ENCODE data around the gene PDE4B. TPM values are rescaled to one million over a fixed set of nuclear protein-coding genes. Genes with fewer than 3 reads are reported as not detected.

The PDE4B gene
- total and polyA plus RNA-seq, 2 of the 13 experiments (the other 11 are each of a cell fraction or from before 2014, with no cell fraction given), result not detected

GRCh38 chr1:66138613-66139012 is 345.9 kb downstream of the PDE4B start:
- no peak for TF ChIP-seq RCOR2 (CRISPR knock-in tag; IDR thresholded peaks at IDR 0.05)
- no peak for TF ChIP-seq PBX3 (CRISPR knock-in tag; IDR thresholded peaks at IDR 0.05; ENCODE audit: borderline replicate concordance)
- TF ChIP-seq SMAD3 (CRISPR knock-in tag; IDR thresholded peaks at IDR 0.05), result no peak
- no peak for TF ChIP-seq KMT2A (CRISPR knock-in tag; IDR thresholded peaks at IDR 0.05)
- Histone ChIP-seq H3K36me3 (replicated peaks in 1 of 2; ENCODE audit: control insufficient read depth in 1 of 2, insufficient read depth in 2 of 2, low read length in 2 of 2) (no peaks in the 10 kb centered on the region), H2AFZ (ENCODE audit: low read length) (no peak overlapping the region), H3K9me3 (ENCODE audit: low read length) (peaks cover 29% of the 10 kb centered on the region; the same call in 1 of the 2 replicates), H3K4me1 (ENCODE audit: insufficient read depth, low read length) (no peaks in the 10 kb centered on the region), H3K4me2 (ENCODE audit: low read depth, low read length) (no peak overlapping the region), H3K27me3 (ENCODE audit: control insufficient read depth in 1 of 2, insufficient read depth in 2 of 2, low read length in 2 of 2) (no peaks in the 10 kb centered on the region), H3K9ac (ENCODE audit: insufficient read depth, low read depth, low read length) (no peak overlapping the region), H4K20me1 (ENCODE audit: insufficient read depth, low read length) (no peaks in the 10 kb centered on the region), H3K79me2 (ENCODE audit: insufficient read depth, low read length) (no peaks in the 10 kb centered on the region), H3K27ac (ENCODE audit: extremely low read length, insufficient read depth, low read length) (no peak overlapping the region), H3K4me3 (replicated peaks in 1 of 3; ENCODE audit: insufficient read depth in 1 of 3, low read depth in 2 of 3, low read length in 3 of 3) (no peak overlapping the region)
- no peak for ATAC-seq
- intact Hi-C loops (cut with micrococcal nuclease; ENCODE audit: unreplicated experiment), result no loop called here
- no TSS peak for BruUV-seq (replicated peaks)
- in situ Hi-C loops (cut with HindIII; ENCODE audit: extremely low pct_ligation_motif_present, low pct_unique_long_range_greater_than_20kb), result no loop called here
- no peak for DNase-seq (ENCODE audit: low spot score)
- ChIA-PET POLR2A (no interaction called here), CTCF (ENCODE audit: low intra/inter-chr PET ratio, low total read pairs) (no interaction called here)
- FAIRE-seq, result no peak

- Histone ChIP-seq H3K4me2 (ENCODE audit: low read depth, low read length) (no peak overlapping the region), H3K27me3 (ENCODE audit: control insufficient read depth in 1 of 2, insufficient read depth in 2 of 2, low read length in 2 of 2) (no peaks in the 10 kb centered on the region), H4K20me1 (ENCODE audit: insufficient read depth, low read length) (no peaks in the 10 kb centered on the region), H2AFZ (ENCODE audit: low read length) (no peak overlapping the region), H3K4me1 (ENCODE audit: insufficient read depth, low read length) (no peaks in the 10 kb centered on the region), H3K4me3 (replicated peaks in 1 of 3; ENCODE audit: insufficient read depth in 1 of 3, low read depth in 2 of 3, low read length in 3 of 3) (no peak overlapping the region), H3K79me2 (ENCODE audit: insufficient read depth, low read length) (no peaks in the 10 kb centered on the region), H3K27ac (ENCODE audit: extremely low read length, insufficient read depth, low read length) (no peak overlapping the region), H3K9ac (ENCODE audit: insufficient read depth, low read depth, low read length) (no peak overlapping the region), H3K36me3 (replicated peaks in 1 of 2; ENCODE audit: control insufficient read depth in 1 of 2, insufficient read depth in 2 of 2, low read length in 2 of 2) (no peaks in the 10 kb centered on the region), H3K9me3 (ENCODE audit: low read length) (0 out of 2 replicates have a peak, but pooled peaks cover 19% of the 10 kb centered on the region)
- no peak for FAIRE-seq
- 7% methylated on average over 5 of the region's 5 CpGs for WGBS (ENCODE audit: low lambda C conversion rate)
- intact Hi-C loops (cut with micrococcal nuclease; ENCODE audit: unreplicated experiment) (no loop called here), in situ Hi-C loops (cut with HindIII; ENCODE audit: extremely low pct_ligation_motif_present, low pct_unique_long_range_greater_than_20kb) (no loop called here)
- ChIA-PET CTCF (ENCODE audit: low intra/inter-chr PET ratio, low total read pairs) (no interaction called here), POLR2A (no interaction called here)
- no peak for TF ChIP-seq KAT8 (CRISPR knock-in tag; IDR thresholded peaks at IDR 0.05)
- no peak for TF ChIP-seq ZSCAN21 (CRISPR knock-in tag; IDR thresholded peaks at IDR 0.05; ENCODE audit: borderline replicate concordance)
- no peak for TF ChIP-seq ZNF121 (CRISPR knock-in tag; IDR thresholded peaks at IDR 0.05)
- TF ChIP-seq MED8 (CRISPR knock-in tag; IDR thresholded peaks at IDR 0.05; ENCODE audit: insufficient replicate concordance), result no peak
- no peak for TF ChIP-seq ZC3H13 (CRISPR knock-in tag; IDR thresholded peaks at IDR 0.05)
- TF ChIP-seq MATR3 (CRISPR knock-in tag; IDR thresholded peaks at IDR 0.05), result no peak
- TF ChIP-seq ZNF318 (CRISPR knock-in tag; IDR thresholded peaks at IDR 0.05), result no peak
- no peak for ATAC-seq
- BruUV-seq (replicated peaks), result no TSS peak
- DNase-seq (ENCODE audit: low spot score), result no peak
Measured at GRCh38 chr1:66140072-66140471, 347.4 kb downstream of the PDE4B start.

All from HepG2 (cell line).